Activated T-cell treated with anti-CD3 and anti-CD28 coated beads, Interleukin-2, amount 50 U/mL, for 4 hours (primary cell): ENCODE data around the gene GSTA1. TPM values are rescaled to one million over a fixed set of nuclear protein-coding genes. Genes with fewer than 3 reads are reported as not detected.
A peak's percentile ranks its signal among the peaks of the same experiment; 100 is the strongest.
"Not testable (repeated sequence)": the region's sequence is repeated elsewhere in the genome, so short reads cannot be mapped to it uniquely, and the experiment has no call there.

Source experiments
- ATAC-seq, 2 donors: fragments of 200-7000 bp; cut with Tn5 transposase; one replicate each; pipeline ENCODE4 v1.10.0; 2021
- DNase-seq: peaks from one replicate; pipeline ENCODE4 v3.0.0-alpha.2; 2020
- H3K27me3 Mint-ChIP-seq: one replicate; pipeline ENCODE4 v1.8.0; 2021; ENCODE audit warnings: low read depth, mixed read lengths
- H3K36me3 Mint-ChIP-seq: one replicate; pipeline ENCODE4 v1.8.0; 2022; ENCODE audit warnings: mixed read lengths; ENCODE audit not compliant: insufficient read depth
- H3K4me1 Mint-ChIP-seq: one replicate; pipeline ENCODE4 v1.8.0; 2021; ENCODE audit warnings: low read depth, mixed read lengths
- H3K4me3 Mint-ChIP-seq: one replicate; pipeline ENCODE4 v1.8.0; 2021; ENCODE audit warnings: mild to moderate bottlenecking, moderate library complexity, mixed read lengths
- H3K9me3 Mint-ChIP-seq: one replicate; pipeline ENCODE4 v1.8.0; 2021; ENCODE audit warnings: mixed read lengths
- total RNA-seq, 3 donors: library from RNA; stranded (reverse); gene quantifications; one replicate each; pipeline ENCODE4 v1.2.1, GENCODE V29; 2021

Gene GSTA1
- under 1 TPM in 1 of 3 donors, not detected in 2; 0.18 TPM for total RNA-seq

- ATAC-seq = not testable (repeated sequence)
These were observed at the start of gene GSTA1 for GRCh38 chr6:52803668-52804255. Gene GSTA1, minus strand, starts transcription at chr6:52803816. Its CDS starts 4,549 bp downstream, at chr6:52799267.

GRCh38 chr6:52849137-52849536 lies 45.5 kb upstream of the GSTA1 start:
- H3K9me3 Mint-ChIP-seq = no peaks in the 10 kb centered on the region
- H3K4me1 Mint-ChIP-seq = no peaks in the 10 kb centered on the region
- no peaks in the 10 kb centered on the region for H3K36me3 Mint-ChIP-seq
- DNase-seq (no peak), ATAC-seq (no peak)
- peaks cover 18% of the 10 kb centered on the region for H3K27me3 Mint-ChIP-seq
- no peak overlapping the region for H3K4me3 Mint-ChIP-seq

More at GRCh38 chr6:52803668-52804255, at the start of gene GSTA1:
- H3K27me3 Mint-ChIP-seq = peaks cover 13% of the 10 kb centered on the region
- DNase-seq, H3K9me3 Mint-ChIP-seq, H3K4me3 Mint-ChIP-seq, H3K4me1 Mint-ChIP-seq, H3K36me3 Mint-ChIP-seq: not testable (repeated sequence)

GRCh38 chr6:52846002-52846401 lies 42.4 kb upstream of the GSTA1 start:
- H3K9me3 Mint-ChIP-seq = no peaks in the 10 kb centered on the region
- ATAC-seq (no peak), DNase-seq (no peak)
- H3K27me3 Mint-ChIP-seq = peaks cover 3% of the 10 kb centered on the region
- no peak overlapping the region for H3K4me3 Mint-ChIP-seq
- H3K4me1 Mint-ChIP-seq = no peaks in the 10 kb centered on the region
- no peaks in the 10 kb centered on the region for H3K36me3 Mint-ChIP-seq

- no peaks in the 10 kb centered on the region for H3K36me3 Mint-ChIP-seq
- no peak overlapping the region for H3K4me3 Mint-ChIP-seq
- peaks cover 7% of the 10 kb centered on the region for H3K27me3 Mint-ChIP-seq
- no peak for ATAC-seq
- no peaks in the 10 kb centered on the region for H3K9me3 Mint-ChIP-seq
- no peak for DNase-seq
- H3K4me1 Mint-ChIP-seq = no peaks in the 10 kb centered on the region
These were observed 40.0 kb upstream of the GSTA1 start for GRCh38 chr6:52843605-52844004.

GRCh38 chr6:52840763-52841585 lies 37.4 kb upstream of the GSTA1 start, which contains the start of gene GSTA5:
Gene GSTA5, minus strand, starts transcription at chr6:52840813.
- peaks cover 21% of the 10 kb centered on the region for H3K27me3 Mint-ChIP-seq
- H3K4me3 Mint-ChIP-seq = no peak within 1 kb of the TSS
- H3K4me1 Mint-ChIP-seq = no peaks in the 10 kb centered on the region
- DNase-seq = no peak
- ATAC-seq = no peak
- H3K9me3 Mint-ChIP-seq = no peaks in the 10 kb centered on the region
- H3K36me3 Mint-ChIP-seq = no peaks in the 10 kb centered on the region

- peaks cover 34% of the 10 kb centered on the region for H3K27me3 Mint-ChIP-seq
- no peaks in the 10 kb centered on the region for H3K36me3 Mint-ChIP-seq
- DNase-seq = peak; percentile 30
- no peaks in the 10 kb centered on the region for H3K4me1 Mint-ChIP-seq
- H3K9me3 Mint-ChIP-seq = no peaks in the 10 kb centered on the region
- ATAC-seq = peak; percentile 67 to 75
- no peak overlapping the region for H3K4me3 Mint-ChIP-seq
These were observed 35.8 kb upstream of the GSTA1 start for GRCh38 chr6:52839124-52840055.

- ATAC-seq = no peak
- Mint-ChIP-seq H3K36me3 (no peaks in the 10 kb centered on the region), H3K4me1 (no peaks in the 10 kb centered on the region), H3K9me3 (no peaks in the 10 kb centered on the region), H3K4me3 (no peak overlapping the region), H3K27me3 (peaks cover 38% of the 10 kb centered on the region)
- no peak for DNase-seq
These were observed 30.9 kb upstream of the GSTA1 start for GRCh38 chr6:52834481-52834880.

- not testable (repeated sequence) for H3K9me3 Mint-ChIP-seq, H3K4me1 Mint-ChIP-seq
These were observed 27.3 kb upstream of the GSTA1 start for GRCh38 chr6:52830869-52831268.

GRCh38 chr6:52829046-52829817 lies 25.6 kb upstream of the GSTA1 start:
- Mint-ChIP-seq H3K36me3 (no peaks in the 10 kb centered on the region), H3K4me3 (no peak overlapping the region), H3K27me3 (peaks cover 11% of the 10 kb centered on the region), H3K9me3 (no peaks in the 10 kb centered on the region), H3K4me1 (no peaks in the 10 kb centered on the region)
- ATAC-seq (no peak), DNase-seq (no peak)

More at GRCh38 chr6:52830869-52831268, 27.3 kb upstream of the GSTA1 start:
- not testable (repeated sequence) for H3K36me3 Mint-ChIP-seq, H3K4me3 Mint-ChIP-seq, DNase-seq, ATAC-seq
- peaks cover 22% of the 10 kb centered on the region for H3K27me3 Mint-ChIP-seq

GRCh38 chr6:52828621-52829020 lies 25.0 kb upstream of the GSTA1 start:
- H3K4me1 Mint-ChIP-seq, H3K4me3 Mint-ChIP-seq, DNase-seq, ATAC-seq, H3K9me3 Mint-ChIP-seq, H3K36me3 Mint-ChIP-seq: not testable (repeated sequence)
- peaks cover 11% of the 10 kb centered on the region for H3K27me3 Mint-ChIP-seq

GRCh38 chr6:52827073-52827783 lies 23.6 kb upstream of the GSTA1 start:
- H3K27me3 Mint-ChIP-seq, H3K36me3 Mint-ChIP-seq, H3K9me3 Mint-ChIP-seq, H3K4me1 Mint-ChIP-seq, ATAC-seq, DNase-seq, H3K4me3 Mint-ChIP-seq: not testable (repeated sequence)

GRCh38 chr6:52826513-52826912 lies 22.9 kb upstream of the GSTA1 start:
- no peaks in the 10 kb centered on the region for H3K36me3 Mint-ChIP-seq
- H3K4me1 Mint-ChIP-seq = no peaks in the 10 kb centered on the region
- DNase-seq (no peak), ATAC-seq (no peak)
- no peak overlapping the region for H3K4me3 Mint-ChIP-seq
- H3K9me3 Mint-ChIP-seq = peaks cover 4% of the 10 kb centered on the region
- peaks cover 6% of the 10 kb centered on the region for H3K27me3 Mint-ChIP-seq

GRCh38 chr6:52825900-52826459 lies 22.4 kb upstream of the GSTA1 start:
- not testable (repeated sequence) for H3K4me3 Mint-ChIP-seq, H3K9me3 Mint-ChIP-seq, H3K27me3 Mint-ChIP-seq, H3K36me3 Mint-ChIP-seq, H3K4me1 Mint-ChIP-seq, ATAC-seq, DNase-seq
